Neural progenitor cell (in vitro differentiated cells): ENCODE data around the gene ADAMTS12. TPM values are rescaled to one million over a fixed set of nuclear protein-coding genes. Genes with fewer than 3 reads are reported as not detected.
A peak's percentile ranks its signal among the peaks of the same experiment; 100 is the strongest.

Experiments used
- DNase-seq: peaks from one replicate; pipeline ENCODE4 v3.0.0-alpha.2; 2016; ENCODE audit warnings: low spot score
- H2AFZ ChIP-seq: fragments of 200-600 bp; sonication (generic); replicated peaks from 2 replicates; pipeline ENCODE4 v1.6.1; 2016; ENCODE audit warnings: antibody characterized with exemption
- H3F3A ChIP-seq: fragments of 200-600 bp; sonication (generic); 2 replicates; pipeline ENCODE4 v1.6.1; 2016; ENCODE audit warnings: antibody characterized with exemption, low read depth
- H3K27ac ChIP-seq: fragments of 200-600 bp; sonication (generic); 2 replicates; pipeline ENCODE4 v1.5.1; 2016; ENCODE audit warnings: mild to moderate bottlenecking
- H3K27me3 ChIP-seq: fragments of 200-600 bp; sonication (generic); 2 replicates; pipeline ENCODE4 v1.6.1; 2016; ENCODE audit warnings: mild to moderate bottlenecking, moderate library complexity
- H3K36me3 ChIP-seq: fragments of 200-600 bp; sonication (generic); 2 replicates; pipeline ENCODE4 v1.5.1; 2016
- H3K4me1 ChIP-seq: fragments of 200-600 bp; sonication (generic); 2 replicates; pipeline ENCODE4 v1.6.1; 2016; ENCODE audit warnings: mixed run types
- H3K4me2 ChIP-seq: fragments of 200-600 bp; sonication (generic); 2 replicates; pipeline ENCODE4 v1.6.1; 2016
- H3K4me3 ChIP-seq: fragments of 200-600 bp; sonication (generic); 2 replicates; pipeline ENCODE4 v1.5.1; 2016
- H3K79me2 ChIP-seq: fragments of 200-600 bp; sonication (generic); 2 replicates; pipeline ENCODE4 v1.6.1; 2016; ENCODE audit warnings: low read depth
- H3K9ac ChIP-seq: fragments of 200-600 bp; sonication (generic); 2 replicates; pipeline ENCODE4 v1.6.1; 2016
- H3K9me3 ChIP-seq: fragments of 200-600 bp; sonication (generic); 2 replicates; pipeline ENCODE4 v1.5.1; 2016; ENCODE audit warnings: low read depth
- H4K20me1 ChIP-seq: fragments of 200-600 bp; sonication (generic); 2 replicates; pipeline ENCODE4 v1.6.1; 2016; ENCODE audit warnings: low read depth
- H3K27ac Mint-ChIP-seq: 3 replicates; pipeline ENCODE4 v1.8.0; 2021; ENCODE audit warnings: mixed read lengths
- H3K27me3 Mint-ChIP-seq: 2 replicates; pipeline ENCODE4 v1.8.0; 2022; ENCODE audit warnings: low read depth, mild to moderate bottlenecking, inconsistent platforms, moderate library complexity, mixed read lengths; ENCODE audit not compliant: insufficient read depth
- H3K36me3 Mint-ChIP-seq: 3 replicates; pipeline ENCODE4 v1.8.0; 2021; ENCODE audit warnings: mixed read lengths
- H3K4me1 Mint-ChIP-seq: 3 replicates; pipeline ENCODE4 v1.8.0; 2021; ENCODE audit warnings: mixed read lengths
- H3K4me3 Mint-ChIP-seq: 3 replicates; pipeline ENCODE4 v1.8.0; 2021; ENCODE audit warnings: mild to moderate bottlenecking, moderate library complexity, mixed read lengths
- H3K9me3 Mint-ChIP-seq: 3 replicates; pipeline ENCODE4 v1.8.0; 2020; ENCODE audit warnings: mixed read lengths
- EZH2 ChIP-seq: fragments of 200-600 bp; sonication (generic); IDR thresholded peaks from 2 replicates; pipeline ENCODE4 v1.6.1; 2017; ENCODE audit warnings: antibody characterized with exemption, mild to moderate bottlenecking, moderate library complexity
- EZH2phosphoT487 ChIP-seq: fragments of 200-600 bp; sonication (generic); IDR thresholded peaks from 2 replicates; pipeline ENCODE4 v1.6.1; 2017; ENCODE audit warnings: antibody characterized with exemption
- total RNA-seq: library from RNA; depleted of rRNA; stranded (reverse); fragments of >200 nt; gene quantifications from 2 replicates; pipeline ENCODE4 v1.2.3, GENCODE V29; 2015; ENCODE audit warnings: low replicate concordance
- TF ChIP-seq, protein P1 (sequence below): fragments of 200-600 bp; sonication (generic); IDR thresholded peaks from 2 replicates; pipeline ENCODE4 v1.5.1; 2017; ENCODE audit warnings: antibody characterized with exemption, mild to moderate bottlenecking

ADAMTS12 gene
- total RNA-seq, 1 donor from 2014 or later: 15.6 TPM

DNA sequence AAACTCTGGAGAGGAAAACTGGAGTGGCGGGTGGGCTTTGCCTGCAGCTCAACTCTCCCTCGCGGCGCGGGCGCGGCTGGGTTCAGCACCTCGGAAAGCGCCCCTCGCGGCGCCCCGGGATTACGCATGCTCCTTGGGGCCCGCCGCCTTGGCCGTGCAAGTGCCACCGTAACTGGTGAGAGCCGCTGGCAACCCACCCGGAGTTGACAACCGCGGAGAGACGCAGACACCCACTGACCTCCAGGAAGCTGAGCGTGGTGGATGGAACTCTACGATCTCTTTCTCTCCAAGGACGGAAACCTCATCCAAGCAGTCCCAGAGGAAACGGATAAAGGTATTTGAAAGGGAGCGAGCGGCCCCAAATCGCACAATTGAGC lies 44.2 kb upstream of the ADAMTS12 start:
- peaks cover 29% of the 10 kb centered on the region for H3K27me3 ChIP-seq
- peak overlapping the region; percentile 59 for H2AFZ ChIP-seq
- H3K79me2 ChIP-seq: no peaks in the 10 kb centered on the region

DNA sequence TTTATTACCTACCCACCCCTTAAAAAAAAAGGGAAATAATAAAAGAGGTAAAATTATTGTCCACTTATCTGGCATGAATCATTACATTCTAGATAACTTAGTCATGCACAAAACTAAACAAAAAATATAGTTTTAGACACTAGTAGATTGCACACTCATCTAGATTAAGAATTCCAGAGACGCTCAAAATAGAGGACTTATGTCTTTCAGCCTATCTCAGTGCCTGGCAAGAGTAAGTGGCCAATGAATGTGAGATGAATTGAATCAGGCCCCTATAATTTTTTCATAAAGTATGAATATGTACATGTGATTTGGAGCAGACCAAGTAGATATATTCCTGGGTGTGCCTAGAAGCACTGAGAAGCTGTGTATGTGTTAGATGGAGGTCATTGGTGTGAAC lies 42.4 kb upstream of the ADAMTS12 start:
- TF ChIP-seq EZH2phosphoT487 (no peak), EZH2 (no peak)
- TF ChIP-seq, protein P1, sequence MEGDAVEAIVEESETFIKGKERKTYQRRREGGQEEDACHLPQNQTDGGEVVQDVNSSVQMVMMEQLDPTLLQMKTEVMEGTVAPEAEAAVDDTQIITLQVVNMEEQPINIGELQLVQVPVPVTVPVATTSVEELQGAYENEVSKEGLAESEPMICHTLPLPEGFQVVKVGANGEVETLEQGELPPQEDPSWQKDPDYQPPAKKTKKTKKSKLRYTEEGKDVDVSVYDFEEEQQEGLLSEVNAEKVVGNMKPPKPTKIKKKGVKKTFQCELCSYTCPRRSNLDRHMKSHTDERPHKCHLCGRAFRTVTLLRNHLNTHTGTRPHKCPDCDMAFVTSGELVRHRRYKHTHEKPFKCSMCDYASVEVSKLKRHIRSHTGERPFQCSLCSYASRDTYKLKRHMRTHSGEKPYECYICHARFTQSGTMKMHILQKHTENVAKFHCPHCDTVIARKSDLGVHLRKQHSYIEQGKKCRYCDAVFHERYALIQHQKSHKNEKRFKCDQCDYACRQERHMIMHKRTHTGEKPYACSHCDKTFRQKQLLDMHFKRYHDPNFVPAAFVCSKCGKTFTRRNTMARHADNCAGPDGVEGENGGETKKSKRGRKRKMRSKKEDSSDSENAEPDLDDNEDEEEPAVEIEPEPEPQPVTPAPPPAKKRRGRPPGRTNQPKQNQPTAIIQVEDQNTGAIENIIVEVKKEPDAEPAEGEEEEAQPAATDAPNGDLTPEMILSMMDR: no peak
- H3K27me3 ChIP-seq: peaks cover 29% of the 10 kb centered on the region
- no peak overlapping the region for H3K9ac ChIP-seq
- H3K27me3 Mint-ChIP-seq: peaks cover 9% of the 10 kb centered on the region
- H3K4me1 ChIP-seq: peaks cover 4% of the 10 kb centered on the region
- no peaks in the 10 kb centered on the region for H3K9me3 ChIP-seq
- H3F3A ChIP-seq: no peaks in the 10 kb centered on the region
- H3K36me3 ChIP-seq: no peaks in the 10 kb centered on the region
- no peak overlapping the region for H3K4me3 Mint-ChIP-seq
- no peak overlapping the region for H2AFZ ChIP-seq
- H3K4me1 Mint-ChIP-seq: peaks cover 8% of the 10 kb centered on the region
- H3K4me3 ChIP-seq: no peak overlapping the region
- H3K9me3 Mint-ChIP-seq: no peaks in the 10 kb centered on the region
- no peak for DNase-seq
- no peak overlapping the region for H3K4me2 ChIP-seq
- no peaks in the 10 kb centered on the region for H3K36me3 Mint-ChIP-seq
- H3K27ac Mint-ChIP-seq: no peak overlapping the region
- H3K79me2 ChIP-seq: no peaks in the 10 kb centered on the region
- H3K27ac ChIP-seq: no peak overlapping the region
- peaks cover 10% of the 10 kb centered on the region for H4K20me1 ChIP-seq

More for the DNA sequence above, 44.2 kb upstream of the ADAMTS12 start:
- Histone ChIP-seq H3K4me3 (peak overlapping the region; percentile 56), H3K36me3 (no peaks in the 10 kb centered on the region), H3K4me2 (peak overlapping the region; percentile 89), H3K27ac (no peak overlapping the region), H3F3A (no peaks in the 10 kb centered on the region), H3K9ac (no peak overlapping the region), H4K20me1 (peaks cover 10% of the 10 kb centered on the region), H3K9me3 (no peaks in the 10 kb centered on the region), H3K4me1 (no peaks in the 10 kb centered on the region)
- DNase-seq: peak; percentile 91
- Mint-ChIP-seq H3K27me3 (peaks cover 9% of the 10 kb centered on the region), H3K4me1 (peaks cover 8% of the 10 kb centered on the region), H3K27ac (no peak overlapping the region), H3K4me3 (peak overlapping the region; percentile 84), H3K9me3 (no peaks in the 10 kb centered on the region), H3K36me3 (no peaks in the 10 kb centered on the region)
- TF ChIP-seq, protein P1: peak; percentile 38
- no peak for TF ChIP-seq EZH2phosphoT487

DNA sequence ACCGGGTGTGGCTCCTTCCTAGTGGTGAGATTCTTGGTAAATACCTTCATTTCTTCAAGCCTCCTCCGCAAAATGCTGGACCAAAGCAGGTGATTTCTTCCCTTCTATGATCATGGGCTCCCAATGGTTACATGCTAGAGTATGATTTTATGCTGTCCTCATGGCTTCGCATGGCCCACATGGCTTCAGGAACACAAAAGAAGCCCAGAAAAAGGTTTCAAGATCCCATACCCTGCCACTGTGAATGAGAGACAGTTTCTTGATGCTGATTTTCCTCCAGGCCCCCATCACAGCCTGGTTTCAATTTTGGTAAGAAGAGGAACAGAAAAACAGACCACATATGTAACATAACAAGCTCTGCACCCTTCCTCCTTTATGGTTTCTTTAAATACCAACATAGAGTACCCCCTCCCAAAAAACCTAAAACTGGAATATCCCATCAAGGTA lies 42.0 kb upstream of the ADAMTS12 start:
- H3F3A ChIP-seq: no peaks in the 10 kb centered on the region
- no peaks in the 10 kb centered on the region for H3K36me3 ChIP-seq
- Mint-ChIP-seq H3K4me1 (peaks cover 8% of the 10 kb centered on the region), H3K4me3 (no peak overlapping the region), H3K27me3 (peaks cover 9% of the 10 kb centered on the region), H3K36me3 (no peaks in the 10 kb centered on the region), H3K9me3 (no peaks in the 10 kb centered on the region), H3K27ac (no peak overlapping the region)
- H2AFZ ChIP-seq: no peak overlapping the region
- peaks cover 4% of the 10 kb centered on the region for H3K4me1 ChIP-seq
- no peak overlapping the region for H3K27ac ChIP-seq
- H3K9me3 ChIP-seq: no peaks in the 10 kb centered on the region
- H3K4me2 ChIP-seq: no peak overlapping the region
- H3K79me2 ChIP-seq: no peaks in the 10 kb centered on the region
- no peak for TF ChIP-seq EZH2
- H3K9ac ChIP-seq: no peak overlapping the region
- H3K27me3 ChIP-seq: peaks cover 29% of the 10 kb centered on the region
- peaks cover 10% of the 10 kb centered on the region for H4K20me1 ChIP-seq
- no peak overlapping the region for H3K4me3 ChIP-seq
- DNase-seq: no peak

DNA sequence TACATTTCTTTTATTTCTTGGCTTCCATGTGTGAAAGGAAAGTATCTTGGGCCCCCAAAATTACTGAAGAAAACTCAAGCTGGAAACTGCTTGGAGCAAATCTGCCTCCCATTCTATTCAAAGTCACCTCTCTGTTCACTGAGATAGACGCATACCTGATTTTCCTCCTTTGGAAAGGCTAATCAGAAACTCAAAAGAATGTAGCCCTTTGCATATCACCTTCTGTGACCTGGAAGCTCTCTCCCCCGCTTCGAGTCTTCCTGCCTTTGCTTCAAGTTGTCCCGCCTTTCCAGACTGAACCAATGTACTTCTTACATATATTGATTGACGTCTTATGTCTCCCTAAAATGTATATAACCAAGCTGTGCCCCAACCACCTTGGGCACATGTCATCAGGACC lies 39.3 kb upstream of the ADAMTS12 start:
- Mint-ChIP-seq H3K27ac (no peak overlapping the region), H3K4me1 (peaks cover 20% of the 10 kb centered on the region), H3K9me3 (no peaks in the 10 kb centered on the region), H3K36me3 (no peaks in the 10 kb centered on the region), H3K27me3 (peaks cover 17% of the 10 kb centered on the region), H3K4me3 (no peak overlapping the region)
- Histone ChIP-seq H3K79me2 (no peaks in the 10 kb centered on the region), H3K4me1 (peaks cover 4% of the 10 kb centered on the region), H4K20me1 (peaks cover 10% of the 10 kb centered on the region), H3K4me3 (no peak overlapping the region), H3K9ac (no peak overlapping the region), H3K36me3 (no peaks in the 10 kb centered on the region), H3K27me3 (peaks cover 9% of the 10 kb centered on the region), H3K4me2 (no peak overlapping the region), H2AFZ (no peak overlapping the region), H3K9me3 (no peaks in the 10 kb centered on the region), H3K27ac (no peak overlapping the region), H3F3A (no peaks in the 10 kb centered on the region)
- DNase-seq: no peak
- no peak for TF ChIP-seq EZH2phosphoT487
- TF ChIP-seq, protein P1: no peak
- TF ChIP-seq EZH2: no peak
